ENCODE measurements around the gene UROD. TPM values are rescaled to one million over a fixed set of nuclear protein-coding genes. Genes with fewer than 3 reads are reported as not detected.

UROD gene
- total and polyA plus RNA-seq, 2 experiments from 2014 or later, result 82.4 to 108 TPM

- no peak for TF ChIP-seq ETS1 (IDR thresholded peaks at IDR 0.05)
- TF ChIP-seq NANOG (IDR thresholded peaks at IDR 0.05; ENCODE audit: borderline replicate concordance), result no peak
- TF ChIP-seq STAT1 (IDR thresholded peaks at IDR 0.05; ENCODE audit: unreplicated experiment), result no peak
- TF ChIP-seq EZH2 (IDR thresholded peaks at IDR 0.05; ENCODE audit: low read depth, unreplicated experiment), result no peak
Measured at GRCh38 chr1:44985747-44986359, 26.2 kb upstream of the UROD start (continued).

GRCh38 chr1:44988531-44989156, 23.4 kb upstream of the UROD start:
- Histone ChIP-seq H3K9me2 (ENCODE audit: insufficient read depth) (no peaks in the 10 kb centered on the region), H3F3A (replicated peaks; ENCODE audit: low read depth) (no peaks in the 10 kb centered on the region), H3K4me2 (no peak overlapping the region), H3K79me2 (replicated peaks; ENCODE audit: insufficient read depth) (peaks cover 13% of the 10 kb centered on the region), H3K4me3 (no peak overlapping the region), H3K4me1 (ENCODE audit: insufficient read depth) (no peaks in the 10 kb centered on the region), H3K27ac (ENCODE audit: low read depth) (no peak overlapping the region), H3K36me3 (ENCODE audit: insufficient read depth) (no peaks in the 10 kb centered on the region), H2AFZ (no peak overlapping the region), H3K27me3 (ENCODE audit: insufficient read depth) (no peaks in the 10 kb centered on the region), H4K20me1 (replicated peaks; ENCODE audit: insufficient read depth) (no peaks in the 10 kb centered on the region)
- no peak for TF ChIP-seq STAT1 (IDR thresholded peaks at IDR 0.05; ENCODE audit: unreplicated experiment)
- Mint-ChIP-seq H3K9me3 (peaks cover 5% of the 10 kb centered on the region; the same call in 2 of the 3 replicates), H3K27ac (no peak overlapping the region), H3K27me3 (ENCODE audit: insufficient read depth, low read depth, poor library complexity) (peaks cover 5% of the 10 kb centered on the region), H3K4me1 (peaks cover 3% of the 10 kb centered on the region; the same call in 2 of the 3 replicates), H3K4me3 (no peak overlapping the region), H3K36me3 (ENCODE audit: low read depth) (no peaks in the 10 kb centered on the region)
- ATAC-seq, result no peak
- no peak for DNase-seq (ENCODE audit: low spot score)

GRCh38 chr1:44994309-44994898, 17.6 kb upstream of the UROD start:
- Histone ChIP-seq H3F3A (replicated peaks; ENCODE audit: low read depth) (no peaks in the 10 kb centered on the region), H3K4me2 (no peak overlapping the region), H3K79me2 (replicated peaks; ENCODE audit: insufficient read depth) (no peaks in the 10 kb centered on the region), H3K4me1 (ENCODE audit: insufficient read depth) (no peaks in the 10 kb centered on the region), H3K4me3 (no peak overlapping the region), H3K36me3 (ENCODE audit: insufficient read depth) (no peaks in the 10 kb centered on the region), H3K27ac (ENCODE audit: low read depth) (no peak overlapping the region), H3K27me3 (ENCODE audit: insufficient read depth) (no peaks in the 10 kb centered on the region), H3K9me2 (ENCODE audit: insufficient read depth) (no peaks in the 10 kb centered on the region), H4K20me1 (replicated peaks; ENCODE audit: insufficient read depth) (no peaks in the 10 kb centered on the region), H2AFZ (no peak overlapping the region)
- no peaks in the 10 kb centered on the region for H3K4me1 Mint-ChIP-seq
- no peaks in the 10 kb centered on the region for H3K36me3 Mint-ChIP-seq (ENCODE audit: low read depth)
- no peak overlapping the region for H3K4me3 Mint-ChIP-seq
- no peak overlapping the region for H3K27ac Mint-ChIP-seq
- H3K9me3 Mint-ChIP-seq, result no peaks in the 10 kb centered on the region; the same call in 2 of the 3 replicates
- ATAC-seq (no peak), DNase-seq (ENCODE audit: low spot score) (no peak)
- no peaks in the 10 kb centered on the region for H3K27me3 Mint-ChIP-seq (ENCODE audit: insufficient read depth, low read depth, poor library complexity)
- TF ChIP-seq POLR2AphosphoS5 (IDR thresholded peaks at IDR 0.05; ENCODE audit: low read depth), result no peak
- TF ChIP-seq ZNF331 (CRISPR knock-in tag; IDR thresholded peaks at IDR 0.05; ENCODE audit: low read depth), result no peak
- no peak for TF ChIP-seq CREB1 (CRISPR knock-in tag; IDR thresholded peaks at IDR 0.05; ENCODE audit: low read depth)
- TF ChIP-seq NANOG (IDR thresholded peaks at IDR 0.05; ENCODE audit: borderline replicate concordance), result no peak
- TF ChIP-seq REST (IDR thresholded peaks at IDR 0.05; ENCODE audit: unreplicated experiment), result no peak

All from GM23338 (cell line).